GM12878 (cell line): ENCODE results near the gene PPP2R5C. TPM values are rescaled to one million over a fixed set of nuclear protein-coding genes. Genes with fewer than 3 reads are reported as not detected.

Experiments used
- ATAC-seq: fragments of 200-7000 bp; cut with Tn5 transposase; 3 replicates; pipeline ENCODE4 v1.9.1; 2020; ENCODE audit warnings: mild to moderate bottlenecking, moderate library complexity
- BruUV-seq: library from RNA; stranded (reverse); fragments of 400-500 nt; replicated peaks from 2 replicates; lab custom pipeline; 2021; lab: Mats Ljungman, UMichigan
- CTCF ChIA-PET: fragments of 300-600 bp; sonication (Branson Sonifier 250); formaldehyde crosslinking; extraction: SDS; loops from one replicate; lab custom pipeline; 2021; ENCODE audit warnings: inconsistent platforms; lab: Yijun Ruan, JAX
- POLR2A ChIA-PET: fragments of 350-600 bp; formaldehyde crosslinking; extraction: SDS; loops from one replicate; lab custom pipeline; 2021; ENCODE audit warnings: inconsistent platforms; lab: Charles Lee
- RAD21 ChIA-PET: fragments of 300-600 bp; sonication (Branson Sonifier 250); formaldehyde crosslinking; loops from one replicate; lab custom pipeline; 2023; ENCODE audit warnings: antibody characterized with exemption; ENCODE audit not compliant: unreplicated experiment; lab: Charles Lee
- SMC1A ChIA-PET: fragments of 300-600 bp; sonication (Branson Sonifier 250); formaldehyde crosslinking; loops from one replicate; lab custom pipeline; 2023; ENCODE audit not compliant: unreplicated experiment, uncharacterized antibody; lab: Charles Lee
- DNase-seq: peaks from one replicate; pipeline ENCODE4 v3.0.0-alpha.2; 2011; ENCODE audit warnings: low read depth, low spot score
- FAIRE-seq: peaks from 3 replicates; lab custom pipeline; 2011; peaks lifted over from hg19 to GRCh38; lab: Jason Lieb, UNC
- H2AFZ ChIP-seq: 2 replicates; pipeline ENCODE4 v1.6.0; 2011; ENCODE audit warnings: low read depth, low read length, control low read depth; ENCODE audit not compliant: control insufficient read depth
- H3K27ac ChIP-seq: 2 replicates; pipeline ENCODE4 v1.5.1; 2011; ENCODE audit warnings: control low read depth; ENCODE audit not compliant: control insufficient read depth, insufficient read depth
- H3K27me3 ChIP-seq, 2 experiments: replicated peaks in 1 of 2; 2 replicates each; pipeline versions ENCODE4 v1.6.0 to v1.6.1; 2011; ENCODE audit warnings: low read length in 1 of 2; ENCODE audit not compliant: control insufficient read depth in 2 of 2, insufficient read depth in 2 of 2
- H3K36me3 ChIP-seq, 2 experiments: 2 replicates each; pipeline ENCODE4 v1.5.1; 2011; ENCODE audit warnings: low read length in 1 of 2; ENCODE audit not compliant: control insufficient read depth in 2 of 2, insufficient read depth in 2 of 2
- H3K4me1 ChIP-seq: 2 replicates; pipeline ENCODE4 v1.6.1; 2011; ENCODE audit warnings: mild to moderate bottlenecking, low read length, moderate library complexity, mixed read lengths; ENCODE audit not compliant: control insufficient read depth, insufficient read depth
- H3K4me2 ChIP-seq: 2 replicates; pipeline ENCODE4 v1.6.0; 2011; ENCODE audit warnings: control low read depth; ENCODE audit not compliant: control insufficient read depth, insufficient read depth
- H3K4me3 ChIP-seq: fragments of 200-600 bp; sonication (generic); 2 replicates; pipeline ENCODE4 v1.5.1; 2016
- H3K79me2 ChIP-seq: 2 replicates; pipeline ENCODE4 v1.6.0; 2011; ENCODE audit warnings: low read length; ENCODE audit not compliant: control insufficient read depth, insufficient read depth
- H3K9ac ChIP-seq: 2 replicates; pipeline ENCODE4 v1.8.0; 2011; ENCODE audit warnings: low read length, control low read depth, mixed read lengths; ENCODE audit not compliant: control insufficient read depth, insufficient read depth
- H3K9me3 ChIP-seq: replicated peaks from 3 replicates; pipeline ENCODE4 v1.5.1; 2011; ENCODE audit warnings: mild to moderate bottlenecking, low read length; ENCODE audit not compliant: control insufficient read depth, insufficient read depth
- H4K20me1 ChIP-seq: 2 replicates; pipeline ENCODE4 v1.6.0; 2011; ENCODE audit not compliant: control insufficient read depth, insufficient read depth
- ASH2L ChIP-seq: fragments of 300-600, 200-600 bp; sonication (generic); IDR thresholded peaks from 2 replicates; pipeline ENCODE4 v1.6.1; 2017; ENCODE audit warnings: low read depth, mild to moderate bottlenecking, borderline replicate concordance
- BRCA1 ChIP-seq: IDR thresholded peaks from 2 replicates; pipeline ENCODE4 v1.6.1; 2011; ENCODE audit warnings: low read depth, low read length, improper control_type of control experiment
- CEBPZ ChIP-seq: fragments of 150-350 bp; IDR thresholded peaks from 2 replicates; pipeline ENCODE4 v1.6.1; 2016; ENCODE audit warnings: low read depth, low read length
- HDAC6 ChIP-seq: fragments of 200-600 bp; sonication (generic); IDR thresholded peaks from one replicate; pipeline ENCODE4 v1.8.0; 2017; ENCODE audit warnings: antibody characterized with exemption; ENCODE audit not compliant: unreplicated experiment
- HDGF ChIP-seq: fragments of 450-650 bp; IDR thresholded peaks from 2 replicates; pipeline ENCODE4 v1.6.1; 2016; ENCODE audit warnings: antibody characterized with exemption
- KDM1A ChIP-seq: fragments of 200-600 bp; sonication (generic); IDR thresholded peaks from 2 replicates; pipeline ENCODE4 v1.6.1; 2016; ENCODE audit warnings: borderline replicate concordance
- NFYA ChIP-seq: IDR thresholded peaks from 2 replicates; pipeline ENCODE4 v1.6.1; 2011; ENCODE audit warnings: low read depth, mild to moderate bottlenecking, low read length, improper control_type of control experiment, borderline replicate concordance
- RELA ChIP-seq: fragments of 450-650 bp; IDR thresholded peaks from 2 replicates; pipeline ENCODE4 v1.8.0; 2014; ENCODE audit warnings: borderline replicate concordance; ENCODE audit not compliant: partially characterized antibody
- RUNX3 ChIP-seq: IDR thresholded peaks from 2 replicates; pipeline ENCODE4 v1.6.1; 2012; ENCODE audit warnings: low read length, inconsistent platforms
- SIN3A ChIP-seq: IDR thresholded peaks from 2 replicates; pipeline ENCODE4 v1.6.1; 2012; ENCODE audit warnings: low read depth, low read length, improper control_type of control experiment
- SPI1 ChIP-seq: IDR thresholded peaks from 2 replicates; pipeline ENCODE4 v1.6.1; 2011; ENCODE audit warnings: low read depth, mild to moderate bottlenecking, low read length, moderate library complexity, borderline replicate concordance; ENCODE audit not compliant: insufficient read depth
- SREBF2 ChIP-seq: IDR thresholded peaks from 2 replicates; pipeline ENCODE4 v1.6.1; 2012; ENCODE audit warnings: mild to moderate bottlenecking, low read length
- TARDBP ChIP-seq: IDR thresholded peaks from 2 replicates; pipeline ENCODE4 v1.6.1; 2016; ENCODE audit warnings: borderline replicate concordance
- ZBTB11 ChIP-seq: fragments of 450-650 bp; formaldehyde crosslinking; IDR thresholded peaks from 2 replicates; pipeline ENCODE4 v1.5.0; 2022; ENCODE audit warnings: mild to moderate bottlenecking, missing genetic modification characterization
- ZBTB33 ChIP-seq: fragments of 450-650 bp; IDR thresholded peaks from 2 replicates; pipeline ENCODE4 v1.6.1; 2017; ENCODE audit warnings: mild to moderate bottlenecking
- ZNF274 ChIP-seq: IDR thresholded peaks from one replicate; pipeline ENCODE4 v1.8.0; 2011; ENCODE audit not compliant: insufficient read length, insufficient read depth
- ZNF384 ChIP-seq: IDR thresholded peaks from 2 replicates; pipeline ENCODE4 v1.6.1; 2012; ENCODE audit warnings: low read depth, mild to moderate bottlenecking, low read length, improper control_type of control experiment, borderline replicate concordance
- WGBS: methylation state at CpG from one replicate; pipeline ENCODE4 v1.1.6; 2016; ENCODE audit warnings: low lambda C conversion rate; ENCODE audit not compliant: insufficient replicate concordance, insufficient coverage; ENCODE audit errors: missing lambda C conversion rate; 5-methylcytosine and 5-hydroxymethylcytosine counted together
- in situ Hi-C: fragments of 300-500 bp; cut with MboI; formaldehyde crosslinking; loops from 9 replicates; pipeline ENCODE4 v1.14.3; 2018; ENCODE audit warnings: mixed read lengths
- intact Hi-C: fragments of 100-400 bp; cut with micrococcal nuclease; formaldehyde crosslinking; loops from one replicate; pipeline ENCODE4 v1.14.2; 2022; ENCODE audit not compliant: unreplicated experiment
- polyA plus RNA-seq, 11 experiments: library from polyadenylated mRNA; depleted of rRNA in 4 of 11; unstranded in 6 of 11; stranded (reverse) in 5 of 11; fragments of >200 nt; fragmentation: Nextera tagmentation in 4 of 11; fragmentation: Illumina TruSeq in 1 of 11; extraction: Ambion mirVana in 4 of 11; extraction: Trizol in 1 of 11; gene quantifications; 1 replicate in 1 of 11; 2 replicates in 10 of 11; pipeline versions ENCODE4 v1.2.1 to v1.2.3, GENCODE V29; 2011 to 2016; ENCODE audit warnings: inconsistent platforms in 2 of 11, missing spikeins in 2 of 11, low read depth in 1 of 11
- total RNA-seq, 4 experiments: library from RNA; depleted of rRNA in 3 of 4; stranded (reverse); fragments of >200 nt in 3 of 4; fragmentation: Illumina TruSeq in 1 of 4; extraction: Trizol in 1 of 4; gene quantifications; 2 replicates each; pipeline versions ENCODE4 v1.2.1 to v1.2.3, GENCODE V29; 2013 to 2021

The PPP2R5C gene
- total and polyA plus RNA-seq, 10 of the 15 experiments (the other 5 are each of a cell fraction or from before 2014, with no cell fraction given) = 106 to 199 (median 144) TPM

- no TSS peak for BruUV-seq
- Histone ChIP-seq H3K4me1 (peaks cover 3% of the 10 kb centered on the region; the same call in 1 of the 2 replicates), H3K9ac (no peak overlapping the region), H3K4me2 (no peak overlapping the region), H3K4me3 (no peak overlapping the region), H3K79me2 (no peaks in the 10 kb centered on the region), H3K27me3 (peaks cover 4% of the 10 kb centered on the region in 2 experiments; a peak in 2 of 4 replicates), H4K20me1 (no peaks in the 10 kb centered on the region), H3K36me3 (no peaks in the 10 kb centered on the region), H3K27ac (no peak overlapping the region), H3K9me3 (no peaks in the 10 kb centered on the region), H2AFZ (no peak overlapping the region)
- in situ Hi-C loops = no loop called here
- FAIRE-seq = no peak
- ChIA-PET POLR2A (no interaction called here), SMC1A (interaction anchor here (1.2 to 1.6 kb wide), 2 partner anchors 13 to 25 kb away, joined by 4 to 5 read pairs; no protein-coding TSS in a partner anchor), CTCF (interaction anchor here (1.3 kb wide), 1 partner anchor 13 kb away, joined by 11 read pairs; no protein-coding TSS in a partner anchor), RAD21 (no interaction called here)
- no peak for DNase-seq
- no peak for ATAC-seq
- WGBS = 44% methylated on average over 6 of the region's 6 CpGs
- intact Hi-C loops = no loop called here
- TF ChIP-seq ZBTB11 (no peak), ZNF384 (no peak), HDAC6 (no peak), BRCA1 (no peak), HDGF (no peak), KDM1A (no peak), SREBF2 (no peak), SPI1 (no peak), SIN3A (no peak), ZBTB33 (no peak), TARDBP (no peak), RUNX3 (no peak), ASH2L (no peak), RELA (no peak), NFYA (no peak), ZNF274 (no peak), CEBPZ (no peak)
Observed at GRCh38 chr14:101784631-101785030, 23.1 kb downstream of the PPP2R5C start.
